CD4-positive, alpha-beta T cell (primary cell): ENCODE measurements around the gene ETNPPL. TPM values are rescaled to one million over a fixed set of nuclear protein-coding genes. Genes with fewer than 3 reads are reported as not detected.

ENCODE experiments used
- ATAC-seq: fragments of 200-7000 bp; cut with Tn5 transposase; one replicate; pipeline ENCODE4 v1.10.0; 2022; ENCODE audit warnings: mild to moderate bottlenecking; ENCODE audit not compliant: poor library complexity
- CTCF ChIA-PET: fragments of 350-600 bp; sonication (Branson Sonifier 250); formaldehyde crosslinking; loops from one replicate; lab custom pipeline; 2021; ENCODE audit warnings: antibody characterized with exemption, inconsistent platforms; lab: Charles Lee
- POLR2A ChIA-PET: fragments of 350-600 bp; sonication (Branson Sonifier 250); formaldehyde crosslinking; loops from one replicate; lab custom pipeline; 2021; ENCODE audit warnings: antibody characterized with exemption, inconsistent platforms; lab: Charles Lee
- DNase-seq, 14 experiments: peaks; one replicate each; pipeline ENCODE4 v3.0.0-alpha.2; 2013 to 2020; ENCODE audit warnings: mixed read lengths in 2 of 14
- H3K27ac ChIP-seq, 2 donors: one replicate each; pipeline versions ENCODE4 v1.5.1 to v1.7.0; 2013; ENCODE audit warnings: low read length in 2 of 2, low read depth in 1 of 2, mild to moderate bottlenecking in 1 of 2
- H3K27me3 ChIP-seq, 2 experiments: 1 replicate in 1 of 2; 2 replicates in 1 of 2; pipeline versions ENCODE4 v1.6.1 to v1.7.0; 2013; ENCODE audit warnings: low read length in 2 of 2, control low read depth in 1 of 2, mild to moderate bottlenecking in 1 of 2, moderate library complexity in 1 of 2; ENCODE audit not compliant: insufficient read depth in 2 of 2, control insufficient read depth in 1 of 2
- H3K36me3 ChIP-seq: one replicate; pipeline ENCODE4 v1.6.1; 2013; ENCODE audit warnings: low read length, control low read depth; ENCODE audit not compliant: insufficient read depth
- H3K4me1 ChIP-seq: one replicate; pipeline ENCODE4 v1.6.1; 2013; ENCODE audit warnings: low read length, control low read depth; ENCODE audit not compliant: insufficient read depth
- H3K4me3 ChIP-seq: one replicate; pipeline ENCODE4 v1.5.1; 2013; ENCODE audit warnings: mild to moderate bottlenecking, low read length, moderate library complexity
- H3K9me3 ChIP-seq, 2 experiments: 1 replicate in 1 of 2; 2 replicates in 1 of 2; pipeline versions ENCODE4 v1.6.1 to v1.7.0; 2013; ENCODE audit warnings: low read length in 2 of 2, mild to moderate bottlenecking in 2 of 2, control low read depth in 1 of 2, moderate library complexity in 1 of 2; ENCODE audit not compliant: control insufficient read depth in 1 of 2, insufficient read depth in 1 of 2
- H3K27ac Mint-ChIP-seq: one replicate; pipeline ENCODE4 v1.8.0; 2020; ENCODE audit warnings: mixed read lengths
- H3K27me3 Mint-ChIP-seq: one replicate; pipeline ENCODE4 v1.8.0; 2021; ENCODE audit warnings: mixed read lengths
- H3K36me3 Mint-ChIP-seq: one replicate; pipeline ENCODE4 v1.8.0; 2021; ENCODE audit warnings: low read depth, mixed read lengths
- H3K4me1 Mint-ChIP-seq: one replicate; pipeline ENCODE4 v1.8.0; 2021; ENCODE audit warnings: low read depth, mixed read lengths
- H3K4me3 Mint-ChIP-seq: one replicate; pipeline ENCODE4 v1.8.0; 2020; ENCODE audit warnings: mild to moderate bottlenecking, mixed read lengths
- H3K9me3 Mint-ChIP-seq: one replicate; pipeline ENCODE4 v1.8.0; 2020; ENCODE audit warnings: mixed read lengths
- intact Hi-C, 2 experiments: fragments of 100-400 bp; cut with DNase I in 1 of 2; cut with micrococcal nuclease in 1 of 2; formaldehyde crosslinking; loops; one replicate each; pipeline versions ENCODE4 v1.15.1 to v1.9.0; 2023 to 2025; cut with DNase I, micrococcal nuclease
- total RNA-seq, 174 experiments: library from RNA in 2 of 174; stranded (reverse) in 2 of 174; gene quantifications; one replicate each; pipeline ENCODE4 v1.2.3 and lab custom pipeline; 2021 to 2026
- TF ChIP-seq, protein P1 (sequence below): fragments of 200-600 bp; IDR thresholded peaks from one replicate; pipeline ENCODE4 v1.8.0; 2022; ENCODE audit warnings: antibody characterized with exemption, mild to moderate bottlenecking

ETNPPL gene
- total RNA-seq, 2 experiments from 2014 or later, result not detected

DNA sequence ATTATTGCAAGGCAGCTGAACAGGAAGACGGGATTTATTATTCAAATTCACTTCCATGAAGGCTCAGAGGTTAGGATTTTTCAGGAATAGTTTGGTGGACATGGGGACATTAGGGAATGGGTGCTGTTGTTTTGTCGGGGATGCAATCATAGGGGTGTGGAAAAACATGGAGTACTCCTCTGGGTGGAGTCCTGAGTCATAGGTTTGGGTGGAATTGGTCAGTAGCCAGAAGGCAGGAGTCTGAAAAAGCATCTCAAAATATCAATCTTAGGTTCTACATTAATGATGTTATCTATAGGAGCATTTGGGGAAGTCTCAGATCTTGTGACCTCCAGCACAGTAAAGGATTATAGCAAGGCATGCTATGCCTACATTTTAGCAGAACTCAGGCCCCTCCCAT lies 14.5 kb upstream of the ETNPPL start:
- H3K4me3 Mint-ChIP-seq, result no peak overlapping the region
- TF ChIP-seq, protein P1, sequence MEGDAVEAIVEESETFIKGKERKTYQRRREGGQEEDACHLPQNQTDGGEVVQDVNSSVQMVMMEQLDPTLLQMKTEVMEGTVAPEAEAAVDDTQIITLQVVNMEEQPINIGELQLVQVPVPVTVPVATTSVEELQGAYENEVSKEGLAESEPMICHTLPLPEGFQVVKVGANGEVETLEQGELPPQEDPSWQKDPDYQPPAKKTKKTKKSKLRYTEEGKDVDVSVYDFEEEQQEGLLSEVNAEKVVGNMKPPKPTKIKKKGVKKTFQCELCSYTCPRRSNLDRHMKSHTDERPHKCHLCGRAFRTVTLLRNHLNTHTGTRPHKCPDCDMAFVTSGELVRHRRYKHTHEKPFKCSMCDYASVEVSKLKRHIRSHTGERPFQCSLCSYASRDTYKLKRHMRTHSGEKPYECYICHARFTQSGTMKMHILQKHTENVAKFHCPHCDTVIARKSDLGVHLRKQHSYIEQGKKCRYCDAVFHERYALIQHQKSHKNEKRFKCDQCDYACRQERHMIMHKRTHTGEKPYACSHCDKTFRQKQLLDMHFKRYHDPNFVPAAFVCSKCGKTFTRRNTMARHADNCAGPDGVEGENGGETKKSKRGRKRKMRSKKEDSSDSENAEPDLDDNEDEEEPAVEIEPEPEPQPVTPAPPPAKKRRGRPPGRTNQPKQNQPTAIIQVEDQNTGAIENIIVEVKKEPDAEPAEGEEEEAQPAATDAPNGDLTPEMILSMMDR, result no peak
- H3K27me3 Mint-ChIP-seq, result peaks cover 27% of the 10 kb centered on the region
- intact Hi-C loops, result no loop called here
- H3K9me3 Mint-ChIP-seq, result no peaks in the 10 kb centered on the region
- H3K36me3 ChIP-seq, result no peaks in the 10 kb centered on the region
- no peaks in the 10 kb centered on the region for H3K9me3 ChIP-seq
- H3K4me1 Mint-ChIP-seq, result no peaks in the 10 kb centered on the region
- ATAC-seq (no peak), DNase-seq (no peak)
- POLR2A ChIA-PET, result no interaction called here
- peaks cover 7 to 9% of the 10 kb centered on the region in 2 experiments for H3K27me3 ChIP-seq
- H3K4me1 ChIP-seq, result no peaks in the 10 kb centered on the region
- H3K36me3 Mint-ChIP-seq, result no peaks in the 10 kb centered on the region
- CTCF ChIA-PET, result no interaction called here
- no peak overlapping the region for H3K27ac ChIP-seq
- no peak overlapping the region for H3K27ac Mint-ChIP-seq
- no peak overlapping the region for H3K4me3 ChIP-seq

DNA sequence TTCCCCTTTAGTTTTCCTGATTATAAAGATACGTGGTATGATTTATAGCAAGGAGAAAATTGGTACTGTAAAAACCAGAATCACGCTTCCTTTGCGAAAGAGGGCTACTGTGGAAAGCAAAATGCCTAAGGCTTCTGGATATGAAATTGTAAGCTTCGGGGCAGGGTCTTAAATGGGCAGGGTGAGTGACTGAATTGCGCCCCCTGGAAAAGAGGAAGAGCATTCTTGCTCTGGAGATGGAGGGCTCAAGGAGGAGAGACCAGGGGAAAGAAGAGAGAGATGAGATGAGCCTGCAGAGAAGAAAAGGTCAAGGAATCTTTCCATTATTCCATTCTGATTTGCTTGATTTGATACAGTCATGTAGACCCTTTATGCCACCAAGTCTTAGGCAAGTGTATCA lies 13.1 kb upstream of the ETNPPL start:
- intact Hi-C loops, result no loop called here
- H3K36me3 ChIP-seq, result no peaks in the 10 kb centered on the region
- H3K27me3 ChIP-seq, result peaks cover 7 to 9% of the 10 kb centered on the region in 2 experiments
- H3K4me3 Mint-ChIP-seq, result no peak overlapping the region
- H3K4me1 ChIP-seq, result no peaks in the 10 kb centered on the region
- no peaks in the 10 kb centered on the region for H3K36me3 Mint-ChIP-seq
- no peak overlapping the region for H3K27ac ChIP-seq
- TF ChIP-seq, protein P1, result no peak
- no peak for ATAC-seq
- H3K4me1 Mint-ChIP-seq, result no peaks in the 10 kb centered on the region
- H3K9me3 Mint-ChIP-seq, result no peaks in the 10 kb centered on the region
- no peaks in the 10 kb centered on the region for H3K9me3 ChIP-seq
- no peak overlapping the region for H3K4me3 ChIP-seq
- peaks cover 23% of the 10 kb centered on the region for H3K27me3 Mint-ChIP-seq
- no peak overlapping the region for H3K27ac Mint-ChIP-seq
- DNase-seq, result no peak
- POLR2A ChIA-PET, result no interaction called here
- CTCF ChIA-PET, result no interaction called here

DNA sequence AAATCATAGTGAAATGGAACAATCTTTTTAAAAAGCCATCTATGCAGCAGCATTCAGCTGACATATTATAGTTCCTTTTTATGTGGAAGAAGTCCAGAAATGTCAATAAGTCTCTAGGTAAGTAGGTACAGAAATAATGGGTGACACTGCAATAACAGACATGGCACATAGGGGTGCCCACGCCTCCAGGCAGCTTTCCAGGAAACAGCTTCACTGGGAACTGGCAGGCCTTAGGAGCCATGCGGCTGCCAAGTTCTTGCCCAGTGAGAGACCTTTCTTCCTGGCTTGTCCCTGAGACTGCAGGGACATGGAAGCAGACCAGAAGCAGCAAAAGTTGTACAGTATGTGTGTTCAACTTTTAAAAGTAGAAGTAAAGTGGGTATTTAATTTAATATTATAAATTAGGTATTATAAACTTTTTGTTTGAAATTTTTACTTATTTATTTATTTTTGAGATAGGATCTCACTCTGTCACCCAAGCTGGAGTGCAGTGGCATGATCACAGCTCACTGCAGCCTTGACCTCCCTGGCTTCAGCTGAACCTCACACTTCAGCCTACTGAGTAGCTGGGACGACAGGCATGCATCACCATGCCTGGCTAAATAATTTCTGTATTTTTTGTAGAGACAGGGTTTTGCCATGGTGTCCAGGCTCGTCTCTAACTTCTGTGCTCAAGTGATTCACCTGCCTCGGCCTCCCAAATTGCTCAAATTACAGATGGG lies 12.1 kb upstream of the ETNPPL start:
- H3K9me3 ChIP-seq, result no peaks in the 10 kb centered on the region
- no peaks in the 10 kb centered on the region for H3K36me3 Mint-ChIP-seq
- ChIA-PET CTCF (no interaction called here), POLR2A (no interaction called here)
- no peaks in the 10 kb centered on the region for H3K4me1 Mint-ChIP-seq
- H3K36me3 ChIP-seq, result no peaks in the 10 kb centered on the region
- no peak overlapping the region for H3K4me3 ChIP-seq
- no peak for ATAC-seq
- H3K4me3 Mint-ChIP-seq, result no peak overlapping the region
- H3K4me1 ChIP-seq, result no peaks in the 10 kb centered on the region
- TF ChIP-seq, protein P1, result no peak
- H3K27me3 ChIP-seq, result peaks cover 5 to 9% of the 10 kb centered on the region in 2 experiments
- H3K27ac Mint-ChIP-seq, result no peak overlapping the region
- no peak overlapping the region for H3K27ac ChIP-seq
- peaks cover 19% of the 10 kb centered on the region for H3K27me3 Mint-ChIP-seq
- intact Hi-C loops, result no loop called here
- H3K9me3 Mint-ChIP-seq, result no peaks in the 10 kb centered on the region
- DNase-seq, result no peak
